ENCODE measurements around the gene RPS27A. TPM values are rescaled to one million over a fixed set of nuclear protein-coding genes. Genes with fewer than 3 reads are reported as not detected.

RPS27A gene
- 642 and 718 TPM in 2 replicates for total RNA-seq

GRCh38 chr2:55232084-55232862, at the start of gene RPS27A, which contains the start of gene CLHC1:
Gene RPS27A (plus strand): TSS chr2:55232688. CDS start chr2:55232825, 137 bp downstream.
Gene CLHC1 (minus strand): TSS chr2:55232293. CDS start chr2:55222411, 9,882 bp downstream.

GRCh38 chr2:55268907-55269644, 36.6 kb downstream of the RPS27A start, which contains the start of gene MTIF2:
Gene MTIF2 (minus strand): TSS chr2:55269231. CDS start chr2:55263858, 5,373 bp downstream.

Other genes starting within 250 kb of the RPS27A start
- gene RTN4, start 182.2 kb upstream of the RPS27A start, total RNA-seq, result 174 and 274 TPM in 2 replicates
- 8.8 and 10.4 TPM in 2 replicates for gene CLHC1, start 395 bp upstream of the RPS27A start, total RNA-seq
- 42.7 and 43.0 TPM in 2 replicates for gene MTIF2, start 36.5 kb downstream of the RPS27A start, total RNA-seq
- 34.3 and 36.7 TPM in 2 replicates for gene CCDC88A, start 187.2 kb downstream of the RPS27A start, total RNA-seq

All from aortic smooth muscle cell (primary cell).